ENCODE results near the gene C1orf141. TPM values are rescaled to one million over a fixed set of nuclear protein-coding genes. Genes with fewer than 3 reads are reported as not detected.
"Not testable (repeated sequence)": the region's sequence is repeated elsewhere in the genome, so short reads cannot be mapped to it uniquely, and the experiment has no call there.

The C1orf141 gene
- total and polyA plus RNA-seq, 2 donors (not counting 1 experiment from before 2014, with no cell fraction given), result not detected

- no CpG with 5 or more reads among the region's 3 CpGs for WGBS (ENCODE audit: insufficient coverage)
- no peak overlapping the region for H3K4me3 ChIP-seq (ENCODE audit: control extremely low read depth in 1 of 5, extremely low read depth in 1 of 5, insufficient read depth in 1 of 5, low read depth in 2 of 5, low read length in 4 of 5)
- no peaks in the 10 kb centered on the region for H3K27me3 Mint-ChIP-seq
- H4K20me1 ChIP-seq (ENCODE audit: control insufficient read depth, insufficient read depth, low read length, poor library complexity, severe bottlenecking), result no peaks in the 10 kb centered on the region
- ATAC-seq (ENCODE audit: low read depth) (no peak), DNase-seq (no peak)
- CTCF ChIA-PET, result interaction anchor here (1.4 kb wide), 1 partner anchor 10 kb away, joined by 3 read pairs; no protein-coding TSS in a partner anchor
- H3K27ac ChIP-seq (ENCODE audit: low read length in 2 of 2), result no peak overlapping the region
- POLR2A ChIA-PET, result no interaction called here
- H3K27me3 ChIP-seq (replicated peaks in 1 of 4; ENCODE audit: control extremely low read depth in 1 of 4, control insufficient read depth in 3 of 4, insufficient read depth in 4 of 4, low read length in 3 of 4), result no peaks in the 10 kb centered on the region
- H3K9me3 Mint-ChIP-seq (ENCODE audit: insufficient read depth), result no peaks in the 10 kb centered on the region
- TF ChIP-seq EZH2 (IDR thresholded peaks at IDR 0.05; ENCODE audit: borderline replicate concordance, insufficient read depth, low read depth, low read length, poor library complexity, severe bottlenecking), result no peak
- TF ChIP-seq CTCF (IDR thresholded peaks at IDR 0.05), result no peak
- no peak overlapping the region for H3K4me2 ChIP-seq (replicated peaks; ENCODE audit: low read depth, low read length, poor library complexity, severe bottlenecking)
- H3K36me3 ChIP-seq (replicated peaks in 1 of 2; ENCODE audit: control extremely low read depth in 1 of 2, control insufficient read depth in 1 of 2, extremely low read depth in 1 of 2, insufficient read depth in 2 of 2, low read length in 1 of 2), result no peaks in the 10 kb centered on the region
- intact Hi-C loops (cut with micrococcal nuclease), result no loop called here
- H3K4me1 ChIP-seq (ENCODE audit: control insufficient read depth in 2 of 2, insufficient read depth in 2 of 2, low read length in 2 of 2), result no peaks in the 10 kb centered on the region
- no peak overlapping the region for H3K27ac Mint-ChIP-seq
- H3K9me3 ChIP-seq (ENCODE audit: control extremely low read depth in 1 of 3, control insufficient read depth in 2 of 3, insufficient read depth in 1 of 3, low read length in 2 of 3), result no peaks in the 10 kb centered on the region
- H3K4me3 Mint-ChIP-seq, result no peak overlapping the region
- no peak overlapping the region for H2AFZ ChIP-seq (ENCODE audit: insufficient read depth, low read depth, low read length, poor library complexity, severe bottlenecking)
- H3K4me1 Mint-ChIP-seq, result peaks cover 3% of the 10 kb centered on the region
- H3K79me2 ChIP-seq (ENCODE audit: control insufficient read depth, insufficient read depth, low read length), result no peaks in the 10 kb centered on the region
- H3K9ac ChIP-seq (ENCODE audit: low read length), result no peak overlapping the region
These were observed 8.2 kb upstream of the C1orf141 start for GRCh38 chr1:67142931-67143330.

- H3K4me1 Mint-ChIP-seq; H3K4me3 Mint-ChIP-seq; H3K9me3 ChIP-seq (ENCODE audit: control extremely low read depth in 1 of 3, control insufficient read depth in 2 of 3, insufficient read depth in 1 of 3, low read length in 2 of 3); DNase-seq; intact Hi-C loops (cut with micrococcal nuclease); H3K27me3 Mint-ChIP-seq; H3K27ac ChIP-seq (ENCODE audit: low read length in 2 of 2); H3K4me2 ChIP-seq (replicated peaks; ENCODE audit: low read depth, low read length, poor library complexity, severe bottlenecking); H3K36me3 ChIP-seq (replicated peaks in 1 of 2; ENCODE audit: control extremely low read depth in 1 of 2, control insufficient read depth in 1 of 2, extremely low read depth in 1 of 2, insufficient read depth in 2 of 2, low read length in 1 of 2); POLR2A ChIA-PET; H4K20me1 ChIP-seq (ENCODE audit: control insufficient read depth, insufficient read depth, low read length, poor library complexity, severe bottlenecking); ATAC-seq (ENCODE audit: low read depth); H3K4me3 ChIP-seq (ENCODE audit: control extremely low read depth in 1 of 5, extremely low read depth in 1 of 5, insufficient read depth in 1 of 5, low read depth in 2 of 5, low read length in 4 of 5); H3K79me2 ChIP-seq (ENCODE audit: control insufficient read depth, insufficient read depth, low read length); H3K27me3 ChIP-seq (replicated peaks in 1 of 4; ENCODE audit: control extremely low read depth in 1 of 4, control insufficient read depth in 3 of 4, insufficient read depth in 4 of 4, low read length in 3 of 4); H3K27ac Mint-ChIP-seq; H3K9me3 Mint-ChIP-seq (ENCODE audit: insufficient read depth); H3K4me1 ChIP-seq (ENCODE audit: control insufficient read depth in 2 of 2, insufficient read depth in 2 of 2, low read length in 2 of 2); H2AFZ ChIP-seq (ENCODE audit: insufficient read depth, low read depth, low read length, poor library complexity, severe bottlenecking); H3K9ac ChIP-seq (ENCODE audit: low read length): not testable (repeated sequence)
- no CpG with 5 or more reads among the region's 3 CpGs for WGBS (ENCODE audit: insufficient coverage)
- CTCF ChIA-PET, result interaction anchor here (0.7 to 1.4 kb wide), 3 partner anchors 11 to 384 kb away, joined by 3 to 6 read pairs (median 3); no protein-coding TSS in a partner anchor
These were observed 7.1 kb upstream of the C1orf141 start for GRCh38 chr1:67141832-67142231.

All from B cell (primary cell).